ENCODE data around the gene CGN. TPM values are rescaled to one million over a fixed set of nuclear protein-coding genes. Genes with fewer than 3 reads are reported as not detected.

The CGN gene
- total and polyA plus RNA-seq, 2 of the 13 experiments (the other 11 are each of a cell fraction or from before 2014, with no cell fraction given) = 0.75 to 0.81 TPM

GRCh38 chr1:151547119-151547899 is 36.1 kb downstream of the CGN start (continued):
- TF ChIP-seq FOXO1 (CRISPR knock-in tag; IDR thresholded peaks at IDR 0.05) (peak; percentile 80; the same call in 1 of the 2 replicates), ZNF629 (CRISPR knock-in tag; conservative IDR thresholded peaks at IDR 0.05) (no peak), REPIN1 (CRISPR knock-in tag; IDR thresholded peaks at IDR 0.05; ENCODE audit: borderline replicate concordance, low read depth) (no peak; the same call in 1 of the 2 replicates), ZIK1 (CRISPR knock-in tag; IDR thresholded peaks at IDR 0.05; ENCODE audit: borderline replicate concordance, low read depth) (0 out of 2 replicates have a peak, but pooled peaks have one; percentile 45), ZBTB7A (CRISPR knock-in tag; IDR thresholded peaks at IDR 0.05) (peak; percentile 19; the same call in 1 of the 2 replicates), SNAPC4 (CRISPR knock-in tag; IDR thresholded peaks at IDR 0.05) (no peak), ZBTB14 (CRISPR knock-in tag; IDR thresholded peaks at IDR 0.05) (no peak), ZNF546 (CRISPR knock-in tag; conservative IDR thresholded peaks at IDR 0.05) (0 out of 2 replicates have a peak, but pooled peaks have one; percentile 59), SRY (CRISPR knock-in tag; IDR thresholded peaks at IDR 0.05) (peak; percentile 40; the same call in 1 of the 2 replicates), SP4 (CRISPR knock-in tag; IDR thresholded peaks at IDR 0.05) (no peak), SIN3A (IDR thresholded peaks at IDR 0.05; ENCODE audit: borderline replicate concordance, low read depth, low read length) (peak; percentile 78; the same call in 1 of the 2 replicates), PREB (CRISPR knock-in tag; IDR thresholded peaks at IDR 0.05) (no peak), SMC3 (IDR thresholded peaks at IDR 0.05; ENCODE audit: low read length) (no peak), ZNF3 (CRISPR knock-in tag; IDR thresholded peaks at IDR 0.05) (0 out of 2 replicates have a peak, but pooled peaks have one; percentile 30), AKNA (CRISPR knock-in tag; IDR thresholded peaks at IDR 0.05; ENCODE audit: borderline replicate concordance) (no peak)
